K562 (cell line): ENCODE data around the gene TRPC3. TPM values are rescaled to one million over a fixed set of nuclear protein-coding genes. Genes with fewer than 3 reads are reported as not detected.

ENCODE experiments used
- BACH1 ChIP-seq: fragments of 200-800 bp; sonication (Bioruptor generic); IDR thresholded peaks from 2 replicates; pipeline ENCODE4 v1.6.1; 2016; ENCODE audit warnings: missing genetic modification characterization, missing compliant biosample characterization
- CHCHD3 ChIP-seq: fragments of 250-450 bp; sonication (Bioruptor Pico); IDR thresholded peaks from 2 replicates; pipeline ENCODE4 v2.1.2; 2022; ENCODE audit warnings: mild to moderate bottlenecking
- HSF4 ChIP-seq: fragments of 250-450 bp; sonication (Bioruptor Pico); IDR thresholded peaks from 2 replicates; pipeline ENCODE4 v2.1.2; 2022; ENCODE audit warnings: mild to moderate bottlenecking, moderate library complexity, borderline replicate concordance
- MAFF ChIP-seq: IDR thresholded peaks from 2 replicates; pipeline ENCODE4 v1.6.1; 2012; ENCODE audit warnings: low read length, improper control_type of control experiment
- MYNN ChIP-seq, 2 experiments: sonication (generic); formaldehyde crosslinking in 1 of 2; IDR thresholded peaks; 2 replicates each; pipeline versions ENCODE4 v1.5.0 to v1.6.1; 2016 to 2020; ENCODE audit warnings: antibody characterized with exemption in 1 of 2, missing genetic modification reagents in 1 of 2
- NR4A1 ChIP-seq, 2 experiments: fragments of 250-450 bp in 1 of 2; fragments of 450-650 bp in 1 of 2; sonication (Bioruptor Pico) in 1 of 2; IDR thresholded peaks; 2 replicates each; pipeline versions ENCODE4 v1.4.0 to v1.6.1; 2016 to 2020; ENCODE audit warnings: mild to moderate bottlenecking in 2 of 2, missing compliant biosample characterization in 1 of 2, missing genetic modification characterization in 1 of 2, moderate library complexity in 1 of 2
- TBP ChIP-seq: optimal IDR thresholded peaks from 2 replicates; pipeline ENCODE3; 2011; ENCODE audit warnings: low read depth, low read length, improper control_type of control experiment
- ZNF12 ChIP-seq: sonication (generic); formaldehyde crosslinking; IDR thresholded peaks from 2 replicates; pipeline ENCODE4 v1.4.0; 2020; ENCODE audit warnings: mild to moderate bottlenecking, missing genetic modification reagents
- ZNF512 ChIP-seq: IDR thresholded peaks from 2 replicates; pipeline ENCODE4 v1.6.1; 2016; ENCODE audit warnings: missing genetic modification characterization, missing compliant biosample characterization
- ZNF699 ChIP-seq: fragments of 250-450 bp; sonication (Bioruptor Pico); IDR thresholded peaks from 2 replicates; pipeline ENCODE4 v1.8.0; 2021; ENCODE audit warnings: mild to moderate bottlenecking, moderate library complexity; ENCODE audit not compliant: insufficient replicate concordance
- polyA plus RNA-seq, 8 experiments: library from polyadenylated mRNA; depleted of rRNA in 4 of 8; stranded (reverse) in 5 of 8; unstranded in 3 of 8; fragments of >200 nt; fragmentation: Nextera tagmentation in 2 of 8; fragmentation: Illumina TruSeq in 1 of 8; extraction: Ambion mirVana in 2 of 8; extraction: Trizol in 1 of 8; gene quantifications; 2 replicates each; pipeline versions ENCODE4 v1.2.1 to v1.2.3, GENCODE V29; 2011 to 2014; ENCODE audit warnings: inconsistent platforms in 1 of 8, missing spikeins in 1 of 8
- total RNA-seq, 7 experiments: library from RNA; depleted of rRNA in 6 of 7; stranded (reverse); fragments of >200 nt in 6 of 7; fragmentation: Illumina TruSeq in 2 of 7; extraction: Trizol in 2 of 7; gene quantifications; 2 replicates each; pipeline versions ENCODE4 v1.2.1 to v1.2.3, GENCODE V29; 2011 to 2021; ENCODE audit warnings: low replicate concordance in 1 of 7
- TF ChIP-seq, protein P1 (sequence below): fragments of 450-650 bp; IDR thresholded peaks from 2 replicates; pipeline ENCODE4 v1.6.1; 2017; ENCODE audit warnings: antibody characterized with exemption, mild to moderate bottlenecking
- TF ChIP-seq, protein P2 (sequence below): sonication (generic); formaldehyde crosslinking; IDR thresholded peaks from 2 replicates; pipeline ENCODE4 v1.5.0; 2020; ENCODE audit warnings: missing genetic modification reagents

Gene TRPC3
- total and polyA plus RNA-seq, 9 of the 15 experiments (the other 6 are each of a cell fraction or from before 2014, with no cell fraction given), result 0.01 to 0.27 (median 0.11) TPM

DNA sequence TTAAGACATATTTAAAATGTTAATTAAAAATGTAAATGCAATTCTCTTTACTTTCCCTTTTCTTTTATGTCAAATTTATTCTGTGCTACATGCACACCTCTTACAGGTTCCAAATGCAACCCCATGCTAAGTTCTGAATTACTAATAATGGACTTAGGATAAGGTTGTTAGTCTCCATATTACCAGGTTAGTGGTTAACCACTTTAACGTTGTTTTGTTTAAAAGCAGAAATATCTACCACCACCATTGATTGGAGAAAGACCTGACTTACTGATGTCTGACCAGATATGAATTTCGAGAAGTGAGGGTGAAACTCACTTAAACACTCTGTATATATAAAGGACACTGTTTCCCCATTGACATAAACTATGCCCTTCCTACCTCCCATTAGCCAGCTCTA is 6.9 kb upstream of the TRPC3 start (continued):
- TF ChIP-seq, protein P1, sequence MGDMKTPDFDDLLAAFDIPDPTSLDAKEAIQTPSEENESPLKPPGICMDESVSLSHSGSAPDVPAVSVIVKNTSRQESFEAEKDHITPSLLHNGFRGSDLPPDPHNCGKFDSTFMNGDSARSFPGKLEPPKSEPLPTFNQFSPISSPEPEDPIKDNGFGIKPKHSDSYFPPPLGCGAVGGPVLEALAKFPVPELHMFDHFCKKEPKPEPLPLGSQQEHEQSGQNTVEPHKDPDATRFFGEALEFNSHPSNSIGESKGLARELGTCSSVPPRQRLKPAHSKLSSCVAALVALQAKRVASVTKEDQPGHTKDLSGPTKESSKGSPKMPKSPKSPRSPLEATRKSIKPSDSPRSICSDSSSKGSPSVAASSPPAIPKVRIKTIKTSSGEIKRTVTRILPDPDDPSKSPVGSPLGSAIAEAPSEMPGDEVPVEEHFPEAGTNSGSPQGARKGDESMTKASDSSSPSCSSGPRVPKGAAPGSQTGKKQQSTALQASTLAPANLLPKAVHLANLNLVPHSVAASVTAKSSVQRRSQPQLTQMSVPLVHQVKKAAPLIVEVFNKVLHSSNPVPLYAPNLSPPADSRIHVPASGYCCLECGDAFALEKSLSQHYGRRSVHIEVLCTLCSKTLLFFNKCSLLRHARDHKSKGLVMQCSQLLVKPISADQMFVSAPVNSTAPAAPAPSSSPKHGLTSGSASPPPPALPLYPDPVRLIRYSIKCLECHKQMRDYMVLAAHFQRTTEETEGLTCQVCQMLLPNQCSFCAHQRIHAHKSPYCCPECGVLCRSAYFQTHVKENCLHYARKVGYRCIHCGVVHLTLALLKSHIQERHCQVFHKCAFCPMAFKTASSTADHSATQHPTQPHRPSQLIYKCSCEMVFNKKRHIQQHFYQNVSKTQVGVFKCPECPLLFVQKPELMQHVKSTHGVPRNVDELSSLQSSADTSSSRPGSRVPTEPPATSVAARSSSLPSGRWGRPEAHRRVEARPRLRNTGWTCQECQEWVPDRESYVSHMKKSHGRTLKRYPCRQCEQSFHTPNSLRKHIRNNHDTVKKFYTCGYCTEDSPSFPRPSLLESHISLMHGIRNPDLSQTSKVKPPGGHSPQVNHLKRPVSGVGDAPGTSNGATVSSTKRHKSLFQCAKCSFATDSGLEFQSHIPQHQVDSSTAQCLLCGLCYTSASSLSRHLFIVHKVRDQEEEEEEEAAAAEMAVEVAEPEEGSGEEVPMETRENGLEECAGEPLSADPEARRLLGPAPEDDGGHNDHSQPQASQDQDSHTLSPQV, result no peak
- no peak for TF ChIP-seq TBP
- TF ChIP-seq ZNF512 (tag), result no peak
- no peak for TF ChIP-seq NR4A1 (CRISPR knock-in tag; IDR thresholded peaks at IDR 0.05)
- no peak for TF ChIP-seq NR4A1 (tag; IDR thresholded peaks at IDR 0.05)
- no peak for TF ChIP-seq BACH1 (tag)
- TF ChIP-seq MYNN (IDR thresholded peaks at IDR 0.05), result no peak
- no peak for TF ChIP-seq MYNN (CRISPR knock-in tag; IDR thresholded peaks at IDR 0.05)
- TF ChIP-seq ZNF699 (CRISPR knock-in tag), result no peak
- no peak for TF ChIP-seq CHCHD3 (CRISPR knock-in tag)
- TF ChIP-seq, protein P2, sequence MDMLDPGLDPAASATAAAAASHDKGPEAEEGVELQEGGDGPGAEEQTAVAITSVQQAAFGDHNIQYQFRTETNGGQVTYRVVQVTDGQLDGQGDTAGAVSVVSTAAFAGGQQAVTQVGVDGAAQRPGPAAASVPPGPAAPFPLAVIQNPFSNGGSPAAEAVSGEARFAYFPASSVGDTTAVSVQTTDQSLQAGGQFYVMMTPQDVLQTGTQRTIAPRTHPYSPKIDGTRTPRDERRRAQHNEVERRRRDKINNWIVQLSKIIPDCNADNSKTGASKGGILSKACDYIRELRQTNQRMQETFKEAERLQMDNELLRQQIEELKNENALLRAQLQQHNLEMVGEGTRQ (CRISPR knock-in tag), result no peak
- no peak for TF ChIP-seq MAFF
- TF ChIP-seq HSF4, result no peak
- TF ChIP-seq ZNF12 (CRISPR knock-in tag), result no peak
- TF ChIP-seq, all 486 proteins: peak for 0
